HepG2 (cell line): ENCODE data around the gene HEXD. TPM values are rescaled to one million over a fixed set of nuclear protein-coding genes. Genes with fewer than 3 reads are reported as not detected.
A peak's percentile ranks its signal among the peaks of the same experiment; 100 is the strongest.

Experiments used
- ATAC-seq: fragments of 200-7000 bp; cut with Tn5 transposase; 3 replicates; pipeline ENCODE4 v1.9.1; 2020; ENCODE audit warnings: mild to moderate bottlenecking, moderate library complexity
- BruUV-seq: library from RNA; stranded (reverse); fragments of 400-500 nt; replicated peaks from 2 replicates; lab custom pipeline; 2021; lab: Mats Ljungman, UMichigan
- CTCF ChIA-PET: fragments of 300-600 bp; formaldehyde crosslinking; extraction: SDS; loops from one replicate; lab custom pipeline; 2021; ENCODE audit warnings: low total read pairs, inconsistent platforms, low intra/inter-chr PET ratio; lab: Yijun Ruan, JAX
- POLR2A ChIA-PET: fragments of 350-600 bp; sonication (Branson Sonifier 250); formaldehyde crosslinking; loops from one replicate; lab custom pipeline; 2020; ENCODE audit warnings: antibody characterized with exemption, inconsistent platforms; lab: Yijun Ruan, JAX
- DNase-seq: peaks from one replicate; pipeline ENCODE4 v3.0.0-alpha.2; 2015; ENCODE audit warnings: low spot score
- FAIRE-seq: peaks from 3 replicates; lab custom pipeline; 2011; peaks lifted over from hg19 to GRCh38; lab: Jason Lieb, UNC
- H2AFZ ChIP-seq: one replicate; pipeline ENCODE4 v1.6.1; 2011; ENCODE audit warnings: low read length, inconsistent platforms
- H3K27ac ChIP-seq: fragments of 300-600 bp; 3 replicates; pipeline ENCODE4 v1.8.0; 2011; ENCODE audit warnings: mixed run types, mild to moderate bottlenecking, mixed read lengths, low read length, inconsistent platforms; ENCODE audit not compliant: insufficient read depth; ENCODE audit errors: extremely low read length
- H3K27me3 ChIP-seq, 2 experiments: fragments of 200-600 bp in 1 of 2; 2 replicates in 1 of 2; 3 replicates in 1 of 2; pipeline versions ENCODE4 v1.6.0 to v1.8.0; 2011; ENCODE audit warnings: low read length in 2 of 2, mild to moderate bottlenecking in 2 of 2, moderate library complexity in 2 of 2, inconsistent platforms in 1 of 2; ENCODE audit not compliant: insufficient read depth in 2 of 2, control insufficient read depth in 1 of 2
- H3K36me3 ChIP-seq, 2 experiments: fragments of 200-600 bp in 1 of 2; replicated peaks in 1 of 2; 2 replicates in 1 of 2; 3 replicates in 1 of 2; pipeline versions ENCODE4 v1.5.1 to v1.8.0; 2011; ENCODE audit warnings: low read length in 2 of 2, inconsistent platforms in 1 of 2; ENCODE audit not compliant: insufficient read depth in 2 of 2, control insufficient read depth in 1 of 2
- H3K4me1 ChIP-seq: 2 replicates; pipeline ENCODE4 v1.5.1; 2012; ENCODE audit warnings: low read length, inconsistent platforms; ENCODE audit not compliant: insufficient read depth
- H3K4me2 ChIP-seq: 2 replicates; pipeline ENCODE4 v1.6.0; 2011; ENCODE audit warnings: low read depth, low read length, inconsistent platforms
- H3K4me3 ChIP-seq, 3 experiments: fragments of 200-600 bp in 1 of 3; sonication (generic), shearing (Covaris generic) in 1 of 3; replicated peaks in 1 of 3; 2 replicates each; pipeline ENCODE4 v1.5.1; 2011 to 2016; ENCODE audit warnings: low read length in 3 of 3, inconsistent platforms in 2 of 3, low read depth in 2 of 3, mild to moderate bottlenecking in 2 of 3, control low read depth in 1 of 3, mixed read lengths in 1 of 3; ENCODE audit not compliant: insufficient read depth in 1 of 3
- H3K79me2 ChIP-seq: one replicate; pipeline ENCODE4 v1.6.1; 2011; ENCODE audit warnings: low read length, inconsistent platforms; ENCODE audit not compliant: insufficient read depth
- H3K9ac ChIP-seq: 2 replicates; pipeline ENCODE4 v1.6.0; 2011; ENCODE audit warnings: mild to moderate bottlenecking, low read depth, low read length, inconsistent platforms; ENCODE audit not compliant: insufficient read depth
- H3K9me3 ChIP-seq: 2 replicates; pipeline ENCODE4 v1.5.1; 2012; ENCODE audit warnings: mild to moderate bottlenecking, low read length
- H4K20me1 ChIP-seq: 2 replicates; pipeline ENCODE4 v1.6.0; 2011; ENCODE audit warnings: inconsistent platforms, mild to moderate bottlenecking, low read length, moderate library complexity; ENCODE audit not compliant: insufficient read depth
- AKAP8 ChIP-seq: sonication (generic); formaldehyde crosslinking; IDR thresholded peaks from 2 replicates; pipeline ENCODE4 v1.5.1; 2020; ENCODE audit warnings: mild to moderate bottlenecking, missing genetic modification reagents
- ATF1 ChIP-seq: IDR thresholded peaks from 2 replicates; pipeline ENCODE4 v1.6.1; 2016; ENCODE audit warnings: mild to moderate bottlenecking, control low read depth
- ELF1 ChIP-seq: sonication (generic); formaldehyde crosslinking; IDR thresholded peaks from 2 replicates; pipeline ENCODE4 v1.4.0; 2020; ENCODE audit warnings: missing genetic modification reagents
- FOXJ3 ChIP-seq: sonication (generic); formaldehyde crosslinking; IDR thresholded peaks from 2 replicates; pipeline ENCODE4 v1.4.0; 2020; ENCODE audit warnings: missing genetic modification reagents, mild to moderate bottlenecking, borderline replicate concordance
- GATA4 ChIP-seq: sonication (generic); IDR thresholded peaks from 2 replicates; pipeline ENCODE4 v1.6.1; 2016; ENCODE audit warnings: antibody characterized with exemption, low read depth, borderline replicate concordance
- MAZ ChIP-seq, 2 experiments: sonication (generic) in 1 of 2; formaldehyde crosslinking in 1 of 2; IDR thresholded peaks; 2 replicates each; pipeline versions ENCODE4 v1.5.0 to v1.6.1; 2012 to 2020; ENCODE audit warnings: low read depth in 2 of 2, mild to moderate bottlenecking in 2 of 2, borderline replicate concordance in 1 of 2, improper control_type of control experiment in 1 of 2, low read length in 1 of 2, missing genetic modification reagents in 1 of 2, moderate library complexity in 1 of 2
- RBFOX2 ChIP-seq: fragments of 200-400 bp; formaldehyde crosslinking; IDR thresholded peaks from 2 replicates; pipeline ENCODE4 v1.6.1; 2017; ENCODE audit warnings: low read depth, mild to moderate bottlenecking, low read length
- TEF ChIP-seq: sonication (generic); formaldehyde crosslinking; IDR thresholded peaks from 2 replicates; pipeline ENCODE4 v1.5.0; 2020; ENCODE audit warnings: missing genetic modification reagents
- TRIM24 ChIP-seq: sonication (generic); formaldehyde crosslinking; IDR thresholded peaks from 2 replicates; pipeline ENCODE4 v1.8.0; 2022; ENCODE audit warnings: mild to moderate bottlenecking, missing genetic modification reagents
- ZGPAT ChIP-seq: IDR thresholded peaks from 2 replicates; pipeline ENCODE4 v1.6.1; 2016; ENCODE audit warnings: mild to moderate bottlenecking
- ZNF121 ChIP-seq: sonication (generic); formaldehyde crosslinking; IDR thresholded peaks from 2 replicates; pipeline ENCODE4 v1.5.0; 2020; ENCODE audit warnings: mild to moderate bottlenecking, missing genetic modification reagents
- ZNF543 ChIP-seq: sonication (generic); formaldehyde crosslinking; IDR thresholded peaks from 2 replicates; pipeline ENCODE4 v1.4.0; 2020; ENCODE audit warnings: mild to moderate bottlenecking, missing genetic modification reagents
- ZSCAN30 ChIP-seq: sonication (generic); formaldehyde crosslinking; IDR thresholded peaks from 2 replicates; pipeline ENCODE4 v1.5.0; 2020; ENCODE audit warnings: mild to moderate bottlenecking, missing genetic modification reagents
- WGBS: methylation state at CpG from one replicate; pipeline ENCODE4 v1.1.6; 2017; ENCODE audit warnings: low lambda C conversion rate; 5-methylcytosine and 5-hydroxymethylcytosine counted together
- in situ Hi-C: cut with HindIII; loops from 2 replicates; pipeline ENCODE4 v1.10.0; 2017; ENCODE audit warnings: low pct_unique_long_range_greater_than_20kb; ENCODE audit not compliant: extremely low pct_ligation_motif_present
- intact Hi-C: fragments of 100-400 bp; cut with micrococcal nuclease; formaldehyde crosslinking; loops from one replicate; pipeline ENCODE4 v1.10.0; 2022; ENCODE audit not compliant: unreplicated experiment
- polyA plus RNA-seq, 8 experiments: library from polyadenylated mRNA; depleted of rRNA in 3 of 8; stranded (reverse) in 7 of 8; unstranded in 1 of 8; fragments of >200 nt; fragmentation: Illumina TruSeq in 4 of 8; extraction: Trizol in 4 of 8; gene quantifications; 2 replicates each; pipeline versions ENCODE4 v1.2.1 to v1.2.3, GENCODE V29; 2011 to 2016; ENCODE audit warnings: low read depth in 4 of 8, missing spikeins in 1 of 8, mixed read lengths in 1 of 8; ENCODE audit not compliant: insufficient read depth in 1 of 8
- total RNA-seq, 5 experiments: library from RNA; depleted of rRNA; stranded (reverse); fragments of >200 nt; fragmentation: Illumina TruSeq; extraction: Trizol; gene quantifications; 2 replicates each; pipeline ENCODE4 v1.2.3, GENCODE V29; 2016; ENCODE audit warnings: low read depth in 1 of 5
- TF ChIP-seq, protein P1 (sequence below): sonication (generic); formaldehyde crosslinking; conservative IDR thresholded peaks from 2 replicates; pipeline ENCODE4 v1.4.0; 2020; ENCODE audit warnings: mild to moderate bottlenecking, missing genetic modification reagents, moderate library complexity

The HEXD gene
- total and polyA plus RNA-seq, 2 of the 13 experiments (the other 11 are each of a cell fraction or from before 2014, with no cell fraction given): 22.3 to 41.8 TPM

DNA sequence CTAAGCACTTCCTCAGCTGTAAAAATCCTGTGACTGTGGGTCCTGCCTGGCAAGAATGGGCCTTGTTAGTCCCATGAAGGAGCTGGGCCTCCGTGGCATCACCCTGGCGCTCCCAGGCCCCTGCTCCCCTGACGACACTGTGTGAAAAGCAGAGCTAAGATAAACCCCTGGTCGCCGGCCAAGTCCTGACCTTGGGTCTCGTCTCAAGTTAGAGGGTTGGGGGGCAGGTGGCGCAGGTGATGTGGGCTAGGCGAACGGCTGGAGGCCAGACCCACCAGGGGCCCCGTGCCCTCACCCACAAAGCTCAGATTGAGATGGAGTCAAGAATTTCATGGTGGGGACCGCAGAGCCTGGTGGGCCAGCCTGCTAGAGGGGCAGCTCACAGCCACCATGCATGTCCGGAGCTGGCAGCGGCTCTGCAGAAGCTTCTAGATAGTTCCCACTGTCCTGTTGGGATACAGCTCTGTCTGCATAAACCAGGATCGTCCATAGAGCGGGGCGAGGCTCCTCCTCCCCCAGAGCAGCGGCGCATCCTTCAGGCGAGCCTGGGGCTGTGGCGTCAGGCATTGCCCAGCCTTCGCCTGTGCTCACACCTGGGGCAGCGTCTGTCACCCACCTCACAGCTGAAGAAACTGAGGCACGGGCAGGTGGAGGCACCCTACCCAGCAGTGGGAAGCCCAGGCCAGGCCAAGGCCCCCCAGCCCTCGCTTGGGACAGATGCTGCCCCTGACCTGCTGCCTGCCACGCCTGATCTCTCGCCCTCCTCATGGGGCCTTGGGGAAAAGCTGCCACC is 20.4 kb downstream of the HEXD start (continued):
- TF ChIP-seq MAZ (IDR thresholded peaks at IDR 0.05; ENCODE audit: borderline replicate concordance, low read depth, low read length) (no peak), MAZ (CRISPR knock-in tag; IDR thresholded peaks at IDR 0.05; ENCODE audit: low read depth) (peak; percentile 21; the same call in 1 of the 2 replicates), GATA4 (no peak), AKAP8 (CRISPR knock-in tag) (peak; percentile 76; the same call in 1 of the 2 replicates)
- TF ChIP-seq, protein P1, sequence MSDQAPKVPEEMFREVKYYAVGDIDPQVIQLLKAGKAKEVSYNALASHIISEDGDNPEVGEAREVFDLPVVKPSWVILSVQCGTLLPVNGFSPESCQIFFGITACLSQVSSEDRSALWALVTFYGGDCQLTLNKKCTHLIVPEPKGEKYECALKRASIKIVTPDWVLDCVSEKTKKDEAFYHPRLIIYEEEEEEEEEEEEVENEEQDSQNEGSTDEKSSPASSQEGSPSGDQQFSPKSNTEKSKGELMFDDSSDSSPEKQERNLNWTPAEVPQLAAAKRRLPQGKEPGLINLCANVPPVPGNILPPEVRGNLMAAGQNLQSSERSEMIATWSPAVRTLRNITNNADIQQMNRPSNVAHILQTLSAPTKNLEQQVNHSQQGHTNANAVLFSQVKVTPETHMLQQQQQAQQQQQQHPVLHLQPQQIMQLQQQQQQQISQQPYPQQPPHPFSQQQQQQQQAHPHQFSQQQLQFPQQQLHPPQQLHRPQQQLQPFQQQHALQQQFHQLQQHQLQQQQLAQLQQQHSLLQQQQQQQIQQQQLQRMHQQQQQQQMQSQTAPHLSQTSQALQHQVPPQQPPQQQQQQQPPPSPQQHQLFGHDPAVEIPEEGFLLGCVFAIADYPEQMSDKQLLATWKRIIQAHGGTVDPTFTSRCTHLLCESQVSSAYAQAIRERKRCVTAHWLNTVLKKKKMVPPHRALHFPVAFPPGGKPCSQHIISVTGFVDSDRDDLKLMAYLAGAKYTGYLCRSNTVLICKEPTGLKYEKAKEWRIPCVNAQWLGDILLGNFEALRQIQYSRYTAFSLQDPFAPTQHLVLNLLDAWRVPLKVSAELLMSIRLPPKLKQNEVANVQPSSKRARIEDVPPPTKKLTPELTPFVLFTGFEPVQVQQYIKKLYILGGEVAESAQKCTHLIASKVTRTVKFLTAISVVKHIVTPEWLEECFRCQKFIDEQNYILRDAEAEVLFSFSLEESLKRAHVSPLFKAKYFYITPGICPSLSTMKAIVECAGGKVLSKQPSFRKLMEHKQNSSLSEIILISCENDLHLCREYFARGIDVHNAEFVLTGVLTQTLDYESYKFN: no peak
- TF ChIP-seq, all 625 proteins: peak for 2

DNA sequence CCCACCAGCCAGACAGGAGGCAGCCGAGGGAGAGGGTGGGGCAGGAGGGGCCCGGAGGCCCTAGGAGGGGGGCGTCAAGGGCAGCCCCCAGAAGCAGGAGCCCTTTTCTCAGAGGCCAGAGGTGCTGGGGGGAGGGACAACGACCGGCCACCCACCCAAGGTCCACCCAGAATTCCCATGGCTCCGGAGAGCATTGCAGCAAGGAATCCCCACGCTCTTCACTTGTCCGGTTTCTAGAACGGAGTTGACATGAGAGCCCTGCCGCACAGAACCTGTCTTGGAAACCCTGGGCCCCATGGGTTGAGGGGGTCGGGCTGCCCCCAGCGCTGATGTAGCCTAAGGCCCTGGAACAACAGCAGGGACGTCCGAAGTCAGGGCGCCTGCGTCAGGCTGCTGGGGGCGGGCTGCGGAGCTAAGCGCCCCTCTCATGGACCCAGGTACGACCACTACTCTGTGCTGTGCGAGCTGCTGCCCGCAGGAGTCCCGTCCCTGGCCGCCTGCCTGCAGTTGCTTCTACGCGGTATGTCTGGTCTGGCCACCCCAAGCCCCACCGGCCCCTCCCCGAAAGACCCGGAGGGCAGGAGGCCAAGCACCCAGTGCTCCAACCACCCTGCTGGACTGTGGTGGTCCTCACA is 21.2 kb downstream of the HEXD start:
- no peaks in the 10 kb centered on the region for H3K4me1 ChIP-seq
- H3K36me3 ChIP-seq: peaks cover 8 to 15% of the 10 kb centered on the region in 2 experiments
- H4K20me1 ChIP-seq: no peaks in the 10 kb centered on the region
- H3K4me3 ChIP-seq: no peak overlapping the region
- H3K4me2 ChIP-seq: no peak overlapping the region
- BruUV-seq: no TSS peak
- H3K9me3 ChIP-seq: no peaks in the 10 kb centered on the region
- intact Hi-C loops (no loop called here), in situ Hi-C loops (no loop called here)
- DNase-seq (no peak), FAIRE-seq (no peak), ATAC-seq (no peak)
- POLR2A ChIA-PET: no interaction called here
- CTCF ChIA-PET: no interaction called here
- H2AFZ ChIP-seq: no peak overlapping the region
- no peaks in the 10 kb centered on the region for H3K79me2 ChIP-seq
- WGBS: 96% methylated on average over 8 of the region's 29 CpGs
- H3K27me3 ChIP-seq: no peaks in the 10 kb centered on the region
- no peak overlapping the region for H3K9ac ChIP-seq
- no peak overlapping the region for H3K27ac ChIP-seq
- TF ChIP-seq ZNF543 (CRISPR knock-in tag): no peak
- TF ChIP-seq RBFOX2: 0 out of 2 replicates have a peak, but pooled peaks have one; percentile 35
- no peak for TF ChIP-seq TEF (CRISPR knock-in tag)
- TF ChIP-seq FOXJ3: no peak
- no peak for TF ChIP-seq TRIM24 (CRISPR knock-in tag)
- no peak for TF ChIP-seq ELF1 (CRISPR knock-in tag)
- no peak for TF ChIP-seq ATF1 (CRISPR knock-in tag)
- TF ChIP-seq ZSCAN30: no peak
- no peak for TF ChIP-seq ZGPAT
- no peak for TF ChIP-seq ZNF121 (CRISPR knock-in tag)
